ENCODE measurements around the gene SPATA12. TPM values are rescaled to one million over a fixed set of nuclear protein-coding genes. Genes with fewer than 3 reads are reported as not detected.

The SPATA12 gene
- total RNA-seq, 1 donor from 2014 or later: 0.14 TPM

DNA sequence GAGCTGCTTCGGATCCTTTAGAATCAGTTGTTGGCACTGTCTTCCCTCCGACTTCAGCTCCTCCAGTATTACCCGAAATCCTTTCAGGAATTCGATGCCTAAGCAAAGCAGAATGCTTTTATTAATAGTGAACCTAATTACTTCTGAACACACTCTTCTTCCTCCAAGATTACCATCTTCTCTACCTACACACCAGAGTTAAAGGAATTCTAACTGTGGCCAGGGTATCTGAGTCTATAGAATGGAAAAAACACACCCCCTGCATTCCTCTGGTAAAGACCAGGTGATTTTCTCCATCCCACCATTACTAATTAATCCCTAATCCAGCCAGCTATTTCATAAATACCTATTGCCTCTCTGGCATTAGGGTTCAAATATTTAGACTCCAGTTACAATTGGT is 49.8 kb downstream of the SPATA12 start:
- DNase-seq (ENCODE audit: low spot score, unreplicated experiment): no peak
- H3K36me3 Mint-ChIP-seq (ENCODE audit: insufficient read depth): peaks cover 23% of the 10 kb centered on the region
- no peaks in the 10 kb centered on the region for H3K27me3 Mint-ChIP-seq
- H3K27ac Mint-ChIP-seq: no peak overlapping the region
- no peaks in the 10 kb centered on the region for H3K9me3 Mint-ChIP-seq (ENCODE audit: low read depth)
- TF ChIP-seq CTCF (IDR thresholded peaks at IDR 0.05; ENCODE audit: unreplicated experiment): no peak
- H3K4me3 Mint-ChIP-seq (ENCODE audit: low read depth): no peak overlapping the region
- H3K4me1 Mint-ChIP-seq (ENCODE audit: low read depth): peaks cover 10% of the 10 kb centered on the region

DNA sequence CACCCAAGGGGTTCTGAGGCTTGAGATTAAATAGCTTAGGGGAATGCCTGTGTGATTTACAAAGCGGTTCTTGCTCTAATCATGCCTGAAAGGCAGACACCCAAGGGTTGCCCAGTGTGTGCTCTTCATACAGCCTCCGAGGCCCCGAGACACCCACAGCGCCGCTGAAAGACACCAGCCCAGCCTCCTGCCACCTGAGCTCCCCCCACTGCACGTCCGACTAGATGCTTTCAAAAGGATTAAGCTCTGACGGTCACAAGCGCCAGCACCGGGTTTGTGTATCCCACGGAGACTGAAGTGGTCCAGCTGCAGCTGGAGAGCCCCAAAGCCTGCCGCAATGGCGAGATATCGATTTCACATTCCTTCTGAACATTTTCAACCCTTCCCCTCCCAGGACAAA is 50.3 kb downstream of the SPATA12 start:
- no peak overlapping the region for H3K4me3 Mint-ChIP-seq (ENCODE audit: low read depth)
- no peak for TF ChIP-seq CTCF (IDR thresholded peaks at IDR 0.05; ENCODE audit: unreplicated experiment)
- DNase-seq (ENCODE audit: low spot score, unreplicated experiment): no peak
- H3K9me3 Mint-ChIP-seq (ENCODE audit: low read depth): no peaks in the 10 kb centered on the region
- peaks cover 10% of the 10 kb centered on the region for H3K4me1 Mint-ChIP-seq (ENCODE audit: low read depth)
- peaks cover 24% of the 10 kb centered on the region for H3K36me3 Mint-ChIP-seq (ENCODE audit: insufficient read depth)
- H3K27me3 Mint-ChIP-seq: no peaks in the 10 kb centered on the region
- H3K27ac Mint-ChIP-seq: peak overlapping the region; percentile 52

DNA sequence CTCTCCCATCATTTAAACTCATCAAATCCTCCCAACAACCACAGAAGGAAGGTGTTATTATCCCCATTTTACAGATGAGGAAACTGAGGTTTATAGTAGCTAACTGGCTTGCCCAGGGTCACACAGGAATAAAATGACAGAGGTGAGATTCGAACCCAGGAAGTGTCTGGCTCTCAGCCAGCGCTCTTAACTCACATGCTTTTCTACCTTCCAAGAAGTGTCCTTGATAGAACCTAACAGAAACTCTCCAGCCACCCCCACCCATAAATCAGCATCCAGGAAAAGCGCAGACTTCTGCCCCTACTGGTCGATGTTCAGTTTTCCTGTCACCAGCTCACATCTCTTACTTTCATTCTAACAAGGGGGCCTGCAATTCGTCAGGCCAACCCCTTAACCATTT is 51.7 kb downstream of the SPATA12 start:
- Mint-ChIP-seq H3K4me3 (ENCODE audit: low read depth) (no peak overlapping the region), H3K27ac (no peak overlapping the region), H3K4me1 (ENCODE audit: low read depth) (peaks cover 10% of the 10 kb centered on the region), H3K27me3 (no peaks in the 10 kb centered on the region), H3K9me3 (ENCODE audit: low read depth) (no peaks in the 10 kb centered on the region), H3K36me3 (ENCODE audit: insufficient read depth) (peaks cover 20% of the 10 kb centered on the region)
- TF ChIP-seq CTCF (IDR thresholded peaks at IDR 0.05; ENCODE audit: unreplicated experiment): peak; percentile 30
- no peak for DNase-seq (ENCODE audit: low spot score, unreplicated experiment)

DNA sequence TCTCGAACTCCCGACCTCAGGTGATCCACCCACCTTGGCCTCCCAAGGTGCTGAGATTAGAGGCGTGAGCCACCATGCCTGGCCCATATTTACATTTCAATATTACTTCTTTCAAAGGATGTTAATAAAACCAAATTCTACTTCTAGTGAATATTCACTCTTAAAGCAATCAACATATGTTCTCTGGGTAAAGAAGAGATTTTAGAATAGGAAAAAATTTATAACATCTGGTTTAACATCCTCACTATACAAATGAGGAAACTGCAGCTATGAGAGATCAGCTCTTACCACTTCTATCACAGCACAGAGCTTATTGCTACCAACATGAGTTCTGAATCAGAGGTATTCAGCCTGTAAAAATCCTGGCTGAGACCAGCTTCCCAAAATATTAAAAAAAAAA is 56.0 kb downstream of the SPATA12 start:
- Mint-ChIP-seq H3K36me3 (ENCODE audit: insufficient read depth) (peaks cover 9% of the 10 kb centered on the region), H3K4me3 (ENCODE audit: low read depth) (no peak overlapping the region), H3K27me3 (no peaks in the 10 kb centered on the region), H3K4me1 (ENCODE audit: low read depth) (no peaks in the 10 kb centered on the region), H3K9me3 (ENCODE audit: low read depth) (no peaks in the 10 kb centered on the region), H3K27ac (no peak overlapping the region)
- no peak for TF ChIP-seq CTCF (IDR thresholded peaks at IDR 0.05; ENCODE audit: unreplicated experiment)
- DNase-seq (ENCODE audit: low spot score, unreplicated experiment): no peak

GRCh38 chr3:57118254-57118653 is 57.8 kb downstream of the SPATA12 start:
- no peak for TF ChIP-seq CTCF (IDR thresholded peaks at IDR 0.05; ENCODE audit: unreplicated experiment)
- H3K36me3 Mint-ChIP-seq (ENCODE audit: insufficient read depth): peaks cover 5% of the 10 kb centered on the region
- H3K27ac Mint-ChIP-seq: no peak overlapping the region

More at GRCh38 chr3:57118254-57118653, 57.8 kb downstream of the SPATA12 start:
- Mint-ChIP-seq H3K4me1 (ENCODE audit: low read depth) (no peaks in the 10 kb centered on the region), H3K4me3 (ENCODE audit: low read depth) (no peak overlapping the region), H3K9me3 (ENCODE audit: low read depth) (no peaks in the 10 kb centered on the region), H3K27me3 (no peaks in the 10 kb centered on the region)
- no peak for DNase-seq (ENCODE audit: low spot score, unreplicated experiment)

Measured in progenitor cell of endocrine pancreas (in vitro differentiated cells).